GM23338 (cell line): Measurements from ENCODE around the gene KCNMA1. TPM values are rescaled to one million over a fixed set of nuclear protein-coding genes. Genes with fewer than 3 reads are reported as not detected.

Source experiments
- ATAC-seq: fragments of 200-7000 bp; cut with Tn5 transposase; 3 replicates; pipeline ENCODE4 v1.9.1; 2020
- DNase-seq: peaks from one replicate; pipeline ENCODE4 v3.0.0-alpha.2; 2015; ENCODE audit warnings: low spot score
- H2AFZ ChIP-seq: fragments of 200-600 bp; sonication (generic); 2 replicates; pipeline ENCODE4 v1.8.0; 2016; ENCODE audit warnings: antibody characterized with exemption, mild to moderate bottlenecking, moderate library complexity
- H3F3A ChIP-seq: fragments of 200-600 bp; sonication (generic); replicated peaks from 2 replicates; pipeline ENCODE4 v1.8.0; 2017; ENCODE audit warnings: antibody characterized with exemption, mixed run types, low read depth
- H3K27ac ChIP-seq: fragments of 200-600 bp; sonication (generic); 2 replicates; pipeline ENCODE4 v1.6.1; 2016; ENCODE audit warnings: low read depth
- H3K27me3 ChIP-seq: fragments of 200-600 bp; sonication (generic); 2 replicates; pipeline ENCODE4 v1.8.0; 2016; ENCODE audit warnings: mild to moderate bottlenecking, mixed run types, moderate library complexity; ENCODE audit not compliant: insufficient read depth
- H3K36me3 ChIP-seq: fragments of 200-600 bp; sonication (generic); 2 replicates; pipeline ENCODE4 v1.8.0; 2016; ENCODE audit warnings: mild to moderate bottlenecking; ENCODE audit not compliant: insufficient read depth
- H3K4me1 ChIP-seq: fragments of 200-600 bp; sonication (generic); 2 replicates; pipeline ENCODE4 v1.8.0; 2016; ENCODE audit warnings: mild to moderate bottlenecking, moderate library complexity; ENCODE audit not compliant: insufficient read depth
- H3K4me2 ChIP-seq: fragments of 200-600 bp; sonication (generic); 2 replicates; pipeline ENCODE4 v1.7.1; 2017; ENCODE audit warnings: mixed run types
- H3K4me3 ChIP-seq: fragments of 200-600 bp; sonication (generic); 2 replicates; pipeline ENCODE4 v1.6.1; 2016; ENCODE audit warnings: mixed run types
- H3K79me2 ChIP-seq: fragments of 200-600 bp; sonication (generic); replicated peaks from 2 replicates; pipeline ENCODE4 v1.8.0; 2017; ENCODE audit warnings: mild to moderate bottlenecking; ENCODE audit not compliant: insufficient read depth
- H3K9me2 ChIP-seq: fragments of 200-600 bp; sonication (generic); 2 replicates; pipeline ENCODE4 v1.8.0; 2017; ENCODE audit not compliant: insufficient read depth
- H4K20me1 ChIP-seq: fragments of 200-600 bp; sonication (generic); replicated peaks from 2 replicates; pipeline ENCODE4 v1.8.0; 2017; ENCODE audit warnings: mild to moderate bottlenecking; ENCODE audit not compliant: insufficient read depth
- H3K27ac Mint-ChIP-seq: 2 replicates; pipeline ENCODE4 v1.8.0; 2020; ENCODE audit warnings: inconsistent platforms, mild to moderate bottlenecking, moderate library complexity, mixed read lengths
- H3K27me3 Mint-ChIP-seq: 3 replicates; pipeline ENCODE4 v1.8.0; 2022; ENCODE audit warnings: low read depth, mild to moderate bottlenecking, moderate library complexity, mixed read lengths, inconsistent platforms; ENCODE audit not compliant: insufficient read depth, poor library complexity
- H3K36me3 Mint-ChIP-seq: 3 replicates; pipeline ENCODE4 v1.8.0; 2021; ENCODE audit warnings: low read depth, mild to moderate bottlenecking, inconsistent platforms, moderate library complexity, mixed read lengths
- H3K4me1 Mint-ChIP-seq: 3 replicates; pipeline ENCODE4 v1.8.0; 2020; ENCODE audit warnings: mild to moderate bottlenecking, inconsistent platforms, mixed read lengths
- H3K4me3 Mint-ChIP-seq: 3 replicates; pipeline ENCODE4 v1.8.0; 2021; ENCODE audit warnings: moderate library complexity, mild to moderate bottlenecking, inconsistent platforms, mixed read lengths
- H3K9me3 Mint-ChIP-seq: 3 replicates; pipeline ENCODE4 v1.8.0; 2020; ENCODE audit warnings: moderate library complexity, mild to moderate bottlenecking, inconsistent platforms, mixed read lengths
- NANOG ChIP-seq: IDR thresholded peaks from 2 replicates; pipeline ENCODE4 v1.6.1; 2016; ENCODE audit warnings: antibody characterized with exemption, borderline replicate concordance
- POLR2AphosphoS5 ChIP-seq: IDR thresholded peaks from 2 replicates; pipeline ENCODE4 v1.6.1; 2016; ENCODE audit warnings: antibody characterized with exemption, low read depth
- polyA plus RNA-seq: library from polyadenylated mRNA; unstranded; fragments of >200 nt; fragmentation: Nextera tagmentation; extraction: Ambion mirVana; gene quantifications from 2 replicates; pipeline ENCODE4 v1.2.1, GENCODE V29; 2016
- total RNA-seq: library from RNA; depleted of rRNA; stranded (reverse); fragments of >200 nt; shearing (Covaris generic); gene quantifications from 2 replicates; pipeline ENCODE4 v1.2.3, GENCODE V29; 2014
- TF ChIP-seq, protein P1 (sequence below): fragments of 250-450 bp; sonication (Bioruptor Pico); IDR thresholded peaks from 2 replicates; pipeline ENCODE4 v1.5.0; 2020; ENCODE audit warnings: mild to moderate bottlenecking, moderate library complexity
- TF ChIP-seq, protein P2 (sequence below), 2 experiments: fragments of 200-600 bp in 1 of 2; sonication (generic) in 1 of 2; conservative IDR thresholded peaks; 2 replicates each; pipeline versions ENCODE4 v1.5.1 to v1.6.1; 2016 to 2017; ENCODE audit warnings: antibody characterized with exemption in 2 of 2, low read depth in 2 of 2, mild to moderate bottlenecking in 2 of 2, moderate library complexity in 1 of 2

Gene KCNMA1
- total and polyA plus RNA-seq, 2 experiments from 2014 or later: 8.2 to 9.0 TPM

DNA sequence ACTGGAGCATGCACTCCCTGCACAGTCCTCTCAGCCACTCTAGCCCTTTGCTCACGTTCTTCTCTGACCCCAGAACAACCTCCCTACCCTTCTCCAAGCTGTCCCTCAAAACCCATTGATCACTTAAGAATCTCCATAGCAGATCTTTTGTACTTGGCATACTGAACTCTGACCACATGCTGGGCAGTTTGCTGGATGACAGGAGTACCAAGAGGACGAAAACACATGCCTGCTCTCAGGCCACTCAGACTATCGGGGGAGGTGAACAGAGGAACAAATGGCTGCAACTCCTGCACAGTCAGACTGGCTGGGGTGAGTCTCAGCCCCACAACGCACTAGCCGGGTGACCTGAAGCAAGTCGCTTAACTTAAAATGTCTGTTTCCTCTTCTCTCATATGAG lies 52.7 kb downstream of the KCNMA1 start:
- peaks cover 7% of the 10 kb centered on the region; the same call in 1 of the 2 replicates for H3K4me1 ChIP-seq
- ATAC-seq (peak; percentile 39; the same call in 2 of the 3 replicates), DNase-seq (no peak)
- Mint-ChIP-seq H3K36me3 (no peaks in the 10 kb centered on the region), H3K4me3 (no peak overlapping the region), H3K9me3 (no peaks in the 10 kb centered on the region), H3K27me3 (peaks cover 2% of the 10 kb centered on the region), H3K27ac (no peak overlapping the region), H3K4me1 (peaks cover 16% of the 10 kb centered on the region; the same call in 2 of the 3 replicates)
- H3K9me2 ChIP-seq: peaks cover 5% of the 10 kb centered on the region; the same call in 1 of the 2 replicates
- no peak overlapping the region for H3K4me3 ChIP-seq
- no peaks in the 10 kb centered on the region for H3K27me3 ChIP-seq
- no peak overlapping the region for H3K27ac ChIP-seq
- H3K36me3 ChIP-seq: no peaks in the 10 kb centered on the region
- H2AFZ ChIP-seq: no peak overlapping the region
- no peaks in the 10 kb centered on the region for H3K79me2 ChIP-seq
- no peaks in the 10 kb centered on the region for H3F3A ChIP-seq
- H4K20me1 ChIP-seq: no peaks in the 10 kb centered on the region
- H3K4me2 ChIP-seq: no peak overlapping the region
- TF ChIP-seq, protein P1, sequence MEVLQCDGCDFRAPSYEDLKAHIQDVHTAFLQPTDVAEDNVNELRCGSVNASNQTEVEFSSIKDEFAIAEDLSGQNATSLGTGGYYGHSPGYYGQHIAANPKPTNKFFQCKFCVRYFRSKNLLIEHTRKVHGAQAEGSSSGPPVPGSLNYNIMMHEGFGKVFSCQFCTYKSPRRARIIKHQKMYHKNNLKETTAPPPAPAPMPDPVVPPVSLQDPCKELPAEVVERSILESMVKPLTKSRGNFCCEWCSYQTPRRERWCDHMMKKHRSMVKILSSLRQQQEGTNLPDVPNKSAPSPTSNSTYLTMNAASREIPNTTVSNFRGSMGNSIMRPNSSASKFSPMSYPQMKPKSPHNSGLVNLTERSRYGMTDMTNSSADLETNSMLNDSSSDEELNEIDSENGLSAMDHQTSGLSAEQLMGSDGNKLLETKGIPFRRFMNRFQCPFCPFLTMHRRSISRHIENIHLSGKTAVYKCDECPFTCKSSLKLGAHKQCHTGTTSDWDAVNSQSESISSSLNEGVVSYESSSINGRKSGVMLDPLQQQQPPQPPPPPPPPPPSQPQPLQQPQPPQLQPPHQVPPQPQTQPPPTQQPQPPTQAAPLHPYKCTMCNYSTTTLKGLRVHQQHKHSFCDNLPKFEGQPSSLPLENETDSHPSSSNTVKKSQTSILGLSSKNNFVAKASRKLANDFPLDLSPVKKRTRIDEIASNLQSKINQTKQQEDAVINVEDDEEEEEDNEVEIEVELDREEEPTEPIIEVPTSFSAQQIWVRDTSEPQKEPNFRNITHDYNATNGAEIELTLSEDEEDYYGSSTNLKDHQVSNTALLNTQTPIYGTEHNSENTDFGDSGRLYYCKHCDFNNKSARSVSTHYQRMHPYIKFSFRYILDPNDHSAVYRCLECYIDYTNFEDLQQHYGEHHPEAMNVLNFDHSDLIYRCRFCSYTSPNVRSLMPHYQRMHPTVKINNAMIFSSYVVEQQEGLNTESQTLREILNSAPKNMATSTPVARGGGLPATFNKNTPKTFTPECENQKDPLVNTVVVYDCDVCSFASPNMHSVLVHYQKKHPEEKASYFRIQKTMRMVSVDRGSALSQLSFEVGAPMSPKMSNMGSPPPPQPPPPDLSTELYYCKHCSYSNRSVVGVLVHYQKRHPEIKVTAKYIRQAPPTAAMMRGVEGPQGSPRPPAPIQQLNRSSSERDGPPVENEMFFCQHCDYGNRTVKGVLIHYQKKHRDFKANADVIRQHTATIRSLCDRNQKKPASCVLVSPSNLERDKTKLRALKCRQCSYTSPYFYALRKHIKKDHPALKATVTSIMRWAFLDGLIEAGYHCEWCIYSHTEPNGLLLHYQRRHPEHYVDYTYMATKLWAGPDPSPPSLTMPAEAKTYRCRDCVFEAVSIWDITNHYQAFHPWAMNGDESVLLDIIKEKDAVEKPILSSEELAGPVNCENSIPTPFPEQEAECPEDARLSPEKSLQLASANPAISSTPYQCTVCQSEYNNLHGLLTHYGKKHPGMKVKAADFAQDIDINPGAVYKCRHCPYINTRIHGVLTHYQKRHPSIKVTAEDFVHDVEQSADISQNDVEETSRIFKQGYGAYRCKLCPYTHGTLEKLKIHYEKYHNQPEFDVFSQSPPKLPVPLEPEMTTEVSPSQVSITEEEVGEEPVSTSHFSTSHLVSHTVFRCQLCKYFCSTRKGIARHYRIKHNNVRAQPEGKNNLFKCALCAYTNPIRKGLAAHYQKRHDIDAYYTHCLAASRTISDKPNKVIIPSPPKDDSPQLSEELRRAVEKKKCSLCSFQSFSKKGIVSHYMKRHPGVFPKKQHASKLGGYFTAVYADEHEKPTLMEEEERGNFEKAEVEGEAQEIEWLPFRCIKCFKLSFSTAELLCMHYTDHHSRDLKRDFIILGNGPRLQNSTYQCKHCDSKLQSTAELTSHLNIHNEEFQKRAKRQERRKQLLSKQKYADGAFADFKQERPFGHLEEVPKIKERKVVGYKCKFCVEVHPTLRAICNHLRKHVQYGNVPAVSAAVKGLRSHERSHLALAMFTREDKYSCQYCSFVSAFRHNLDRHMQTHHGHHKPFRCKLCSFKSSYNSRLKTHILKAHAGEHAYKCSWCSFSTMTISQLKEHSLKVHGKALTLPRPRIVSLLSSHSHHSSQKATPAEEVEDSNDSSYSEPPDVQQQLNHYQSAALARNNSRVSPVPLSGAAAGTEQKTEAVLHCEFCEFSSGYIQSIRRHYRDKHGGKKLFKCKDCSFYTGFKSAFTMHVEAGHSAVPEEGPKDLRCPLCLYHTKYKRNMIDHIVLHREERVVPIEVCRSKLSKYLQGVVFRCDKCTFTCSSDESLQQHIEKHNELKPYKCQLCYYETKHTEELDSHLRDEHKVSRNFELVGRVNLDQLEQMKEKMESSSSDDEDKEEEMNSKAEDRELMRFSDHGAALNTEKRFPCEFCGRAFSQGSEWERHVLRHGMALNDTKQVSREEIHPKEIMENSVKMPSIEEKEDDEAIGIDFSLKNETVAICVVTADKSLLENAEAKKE: no peak
- TF ChIP-seq POLR2AphosphoS5: no peak
- TF ChIP-seq, protein P2, sequence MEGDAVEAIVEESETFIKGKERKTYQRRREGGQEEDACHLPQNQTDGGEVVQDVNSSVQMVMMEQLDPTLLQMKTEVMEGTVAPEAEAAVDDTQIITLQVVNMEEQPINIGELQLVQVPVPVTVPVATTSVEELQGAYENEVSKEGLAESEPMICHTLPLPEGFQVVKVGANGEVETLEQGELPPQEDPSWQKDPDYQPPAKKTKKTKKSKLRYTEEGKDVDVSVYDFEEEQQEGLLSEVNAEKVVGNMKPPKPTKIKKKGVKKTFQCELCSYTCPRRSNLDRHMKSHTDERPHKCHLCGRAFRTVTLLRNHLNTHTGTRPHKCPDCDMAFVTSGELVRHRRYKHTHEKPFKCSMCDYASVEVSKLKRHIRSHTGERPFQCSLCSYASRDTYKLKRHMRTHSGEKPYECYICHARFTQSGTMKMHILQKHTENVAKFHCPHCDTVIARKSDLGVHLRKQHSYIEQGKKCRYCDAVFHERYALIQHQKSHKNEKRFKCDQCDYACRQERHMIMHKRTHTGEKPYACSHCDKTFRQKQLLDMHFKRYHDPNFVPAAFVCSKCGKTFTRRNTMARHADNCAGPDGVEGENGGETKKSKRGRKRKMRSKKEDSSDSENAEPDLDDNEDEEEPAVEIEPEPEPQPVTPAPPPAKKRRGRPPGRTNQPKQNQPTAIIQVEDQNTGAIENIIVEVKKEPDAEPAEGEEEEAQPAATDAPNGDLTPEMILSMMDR (conservative IDR thresholded peaks at IDR 0.05; ENCODE audit: low read depth in 2 of 2): no peak
- no peak for TF ChIP-seq NANOG
